GM19397 (cell line): ENCODE measurements around the gene NHEJ1.

Experiments
- ATAC-seq: cut with Tn5 transposase; IDR thresholded peaks from one replicate; pipeline ENCODE4 v1.9.1; 2021; ENCODE audit warnings: mild to moderate bottlenecking, moderate library complexity; ENCODE audit not compliant: unreplicated experiment

NHEJ1 gene

GRCh38 chr2:219182331-219183150, 21.9 kb upstream of the NHEJ1 start:
- ATAC-seq = no peak

- ATAC-seq = no peak
Measured at GRCh38 chr2:219181531-219181930, 20.9 kb upstream of the NHEJ1 start.

GRCh38 chr2:219180961-219181360, 20.3 kb upstream of the NHEJ1 start:
- ATAC-seq = no peak

- no peak for ATAC-seq
Measured at GRCh38 chr2:219179601-219180465, 19.2 kb upstream of the NHEJ1 start.

GRCh38 chr2:219178377-219179175, 18.0 kb upstream of the NHEJ1 start:
- ATAC-seq = peak; percentile 27

GRCh38 chr2:219177552-219178376, 17.1 kb upstream of the NHEJ1 start, which contains the start of gene RETREG2:
Gene RETREG2 (plus strand): TSS chr2:219178275. CDS start chr2:219178353, 78 bp downstream.
- peak; percentile 45 for ATAC-seq

GRCh38 chr2:219176818-219177551, 16.4 kb upstream of the NHEJ1 start, which contains the start of gene CNPPD1:
Gene CNPPD1 (minus strand): TSS chr2:219176925. CDS start chr2:219176828, 97 bp downstream.
- peak; percentile 65 for ATAC-seq

GRCh38 chr2:219175928-219176817, 15.6 kb upstream of the NHEJ1 start:
- peak; percentile 15 for ATAC-seq

- ATAC-seq = no peak
Measured at GRCh38 chr2:219175486-219175885, 14.9 kb upstream of the NHEJ1 start.

GRCh38 chr2:219174801-219175200, 14.2 kb upstream of the NHEJ1 start:
- no peak for ATAC-seq

- ATAC-seq = no peak
Measured at GRCh38 chr2:219174146-219174545, 13.5 kb upstream of the NHEJ1 start.

- no peak for ATAC-seq
Measured at GRCh38 chr2:219173176-219173575, 12.6 kb upstream of the NHEJ1 start.

- ATAC-seq = no peak
Measured at GRCh38 chr2:219172231-219173154, 11.9 kb upstream of the NHEJ1 start.

GRCh38 chr2:219171231-219171651, 10.6 kb upstream of the NHEJ1 start:
- ATAC-seq = no peak

- no peak for ATAC-seq
Measured at GRCh38 chr2:219169930-219170654, 9.5 kb upstream of the NHEJ1 start, which contains the start of gene SLC23A3. Gene SLC23A3 (minus strand): TSS chr2:219170029. CDS start chr2:219169984, 45 bp downstream.

- ATAC-seq = no peak
Measured at GRCh38 chr2:219168932-219169331, 8.3 kb upstream of the NHEJ1 start.
